Activated T-helper 1 cell treated with anti-CD3 and anti-CD28 coated beads, Interleukin-2, amount 50 U/mL, for 16 hours (primary cell): ENCODE measurements around the gene GSTO2.

ENCODE experiments used
- DNase-seq, 2 donors: peaks; one replicate each; pipeline ENCODE4 v3.0.0-alpha.2; 2020; ENCODE audit warnings: low read depth in 1 of 2, low spot score in 1 of 2

GSTO2 gene

DNA sequence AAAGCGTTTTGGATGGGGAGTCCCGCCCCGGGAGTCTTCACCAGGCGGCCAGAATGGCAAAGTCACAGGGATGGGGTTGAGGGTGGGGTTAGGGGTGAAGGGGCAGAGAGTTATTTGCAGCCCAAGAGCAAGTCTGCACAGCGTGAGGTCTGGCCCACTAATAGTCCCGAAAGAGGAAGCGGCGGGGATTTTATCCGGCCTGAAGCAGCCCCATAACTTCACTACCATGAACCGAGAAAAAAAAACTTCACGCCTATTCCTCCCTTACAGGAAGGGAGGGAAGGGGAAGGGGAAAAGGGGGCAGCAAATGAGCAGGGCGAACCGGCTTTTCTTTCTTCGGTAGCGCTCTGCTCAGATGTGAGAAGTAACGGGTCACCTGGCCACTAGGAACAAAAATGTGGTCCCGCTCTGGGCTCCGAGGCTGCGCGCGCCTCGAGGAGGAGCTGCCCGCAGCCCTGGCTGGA lies 68.6 kb downstream of the GSTO2 start:
- DNase-seq, result no peak

DNA sequence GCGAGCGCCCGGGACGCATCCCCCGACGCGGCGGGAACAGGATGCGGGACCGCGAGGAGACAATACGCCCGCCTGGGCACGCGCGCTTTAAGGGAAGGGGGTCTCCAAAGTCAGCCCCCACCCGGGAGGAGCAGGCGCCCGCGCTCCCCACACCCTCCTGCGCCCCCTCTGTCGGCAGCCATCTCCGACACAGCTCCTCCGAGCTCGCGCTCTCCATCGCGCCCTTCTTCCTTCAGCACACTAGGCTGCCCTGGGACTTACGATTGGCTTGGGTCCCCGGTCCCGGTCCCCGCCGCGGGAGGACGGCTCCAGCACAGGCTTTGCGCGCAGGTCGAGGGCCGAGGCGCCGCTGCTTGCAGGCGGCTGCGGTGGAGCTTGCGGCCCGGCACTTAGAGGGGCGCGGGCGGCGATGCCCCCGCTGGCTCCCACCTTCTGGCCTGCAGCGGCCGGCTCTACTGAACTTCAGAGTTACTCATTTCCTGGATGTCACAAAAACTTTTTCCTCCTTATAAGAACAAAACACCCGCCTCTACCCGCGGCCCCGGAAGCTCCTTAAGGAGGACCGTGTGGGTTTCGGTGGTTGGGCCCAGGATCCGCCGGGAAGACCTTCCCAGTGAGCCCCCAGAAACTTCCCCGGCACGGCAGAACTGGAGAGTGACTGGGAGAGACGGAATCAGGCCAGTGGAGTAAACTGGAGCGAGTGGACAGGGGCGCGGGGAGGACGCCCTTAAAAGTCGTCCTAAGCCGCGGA lies 69.2 kb downstream of the GSTO2 start, which contains the start of gene ITPRIP:
Gene ITPRIP (minus strand): TSS at position 481 of the 751 bp plus-strand sequence. CDS start 22,414 bp downstream, outside the sequence.
- DNase-seq, result peak; percentile 37 to 56

DNA sequence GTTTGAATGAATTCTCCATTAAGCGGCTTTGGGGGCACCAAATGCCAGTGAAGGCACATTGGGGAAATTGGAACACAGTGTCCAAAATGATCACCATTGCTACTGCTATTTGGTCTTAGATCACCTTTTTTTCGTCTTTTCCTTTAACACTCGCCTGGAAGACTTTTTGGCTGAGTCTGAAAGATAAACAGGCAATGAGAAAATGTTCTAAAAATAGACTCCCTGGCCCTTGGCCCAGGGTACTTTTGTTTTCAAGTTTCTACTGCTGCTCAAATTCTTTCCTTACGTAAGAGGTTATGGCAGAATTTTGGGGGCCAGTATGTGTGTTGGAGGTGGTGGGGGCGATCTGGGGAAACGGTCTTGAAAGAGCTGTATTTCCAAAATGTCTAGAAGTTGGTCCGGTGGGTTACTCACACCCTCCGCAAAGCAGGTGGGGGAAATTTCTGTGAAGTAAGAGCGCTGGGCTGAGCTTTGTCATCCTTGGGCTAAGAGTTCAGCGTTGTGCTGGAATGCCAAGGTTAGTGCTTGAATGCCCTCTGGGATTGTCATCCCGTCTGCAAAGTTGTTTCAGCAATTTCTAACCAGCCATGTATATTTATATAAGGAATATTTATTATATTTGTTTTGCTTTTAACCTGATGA lies 70.6 kb downstream of the GSTO2 start:
- no peak for DNase-seq

DNA sequence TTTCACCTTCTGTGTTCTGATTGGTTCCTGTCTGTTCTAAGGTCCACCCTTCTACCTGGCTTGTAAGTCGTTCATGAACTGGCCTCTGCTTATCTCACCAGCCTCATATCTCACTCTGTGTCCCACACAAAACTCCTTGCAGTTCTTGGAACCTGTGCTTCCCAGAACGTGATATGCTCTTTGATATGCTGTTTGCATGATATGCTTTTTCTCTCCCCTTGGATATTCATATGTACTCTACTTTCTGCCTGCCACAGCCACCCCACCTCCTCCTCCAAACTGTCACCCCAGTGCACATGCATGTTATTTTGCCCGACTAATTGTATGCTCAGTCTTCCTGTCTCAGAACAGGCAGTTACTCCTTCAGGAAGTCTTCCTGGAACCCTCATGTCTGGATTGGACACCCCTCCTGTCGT lies 71.1 kb downstream of the GSTO2 start:
- no peak for DNase-seq

DNA sequence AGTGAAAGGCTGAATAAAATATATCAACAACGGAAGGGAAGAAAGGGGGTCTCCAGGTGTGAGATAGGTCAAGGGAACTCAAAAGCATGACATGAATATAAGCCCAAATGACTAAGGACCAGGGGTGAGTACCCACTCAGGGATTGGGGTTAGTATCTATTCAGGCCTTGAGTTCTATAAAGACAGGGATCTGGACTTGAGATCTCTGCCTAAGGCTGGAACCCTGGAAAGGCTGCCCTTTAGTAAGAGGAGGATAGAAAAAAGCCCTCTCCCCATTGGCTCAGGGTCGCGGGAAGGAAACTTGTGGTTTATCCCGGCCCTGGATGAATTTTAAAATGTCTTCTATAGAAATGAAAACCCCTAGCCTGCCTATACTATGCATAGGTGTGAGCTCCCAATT lies 71.7 kb downstream of the GSTO2 start:
- no peak for DNase-seq

DNA sequence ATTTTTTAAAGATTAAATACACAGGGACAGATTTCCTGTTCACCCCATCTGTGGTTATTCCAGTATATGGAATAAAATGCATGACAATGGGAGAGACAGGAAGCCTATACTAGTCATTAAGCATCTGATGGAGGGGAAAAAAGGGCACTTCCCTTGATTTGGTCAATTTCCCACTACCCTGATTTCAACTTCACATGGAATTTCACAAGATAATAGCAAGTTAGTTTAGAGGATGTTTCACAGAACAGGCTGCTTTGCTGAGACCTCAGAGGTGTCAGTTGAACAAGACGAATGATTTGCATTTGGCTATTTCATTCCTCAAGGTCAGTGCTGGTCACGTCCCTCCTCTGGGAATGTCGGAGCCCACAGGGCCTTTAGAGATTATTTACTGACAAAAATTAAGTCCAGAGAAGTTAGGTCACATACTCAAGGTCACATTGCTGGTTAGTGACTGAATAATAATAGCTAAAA lies 74.0 kb downstream of the GSTO2 start:
- no peak for DNase-seq

DNA sequence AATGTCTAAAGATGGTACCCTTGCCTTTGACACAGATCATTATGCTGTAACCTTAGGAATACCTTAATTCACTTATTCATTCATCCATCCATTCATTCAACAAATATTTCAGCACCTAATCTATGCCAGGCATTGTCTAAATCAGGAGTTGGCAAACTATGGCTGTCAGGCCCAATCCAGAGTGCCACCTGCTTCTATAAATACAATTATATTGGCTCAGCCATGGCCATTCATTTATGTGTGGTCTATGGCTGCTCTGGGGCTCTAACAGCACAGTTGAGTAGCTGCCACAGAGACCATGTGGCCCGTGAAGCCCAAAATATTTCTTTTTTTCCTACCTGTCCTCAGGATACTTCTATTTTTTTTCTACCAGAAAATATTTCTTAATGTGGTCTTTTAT lies 75.2 kb downstream of the GSTO2 start:
- DNase-seq, result no peak

DNA sequence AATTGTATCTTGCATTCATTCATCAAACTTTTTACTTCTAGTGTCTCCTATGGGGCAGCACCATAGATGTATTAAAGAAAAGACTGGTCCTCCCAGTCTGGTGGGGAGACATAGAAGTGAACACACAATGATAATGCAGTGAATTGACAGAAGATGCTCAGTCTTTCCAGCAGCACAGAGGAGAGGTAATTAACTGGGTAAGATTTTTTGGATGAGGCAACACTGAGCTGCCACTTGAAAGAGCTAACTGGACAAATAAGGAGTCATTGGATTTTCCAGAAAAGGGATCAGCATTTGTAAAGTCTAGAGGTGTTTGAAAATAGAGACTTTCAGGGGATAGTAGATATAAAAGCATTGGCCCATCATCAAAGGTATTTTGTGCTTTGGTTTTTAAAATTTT lies 76.5 kb downstream of the GSTO2 start:
- no peak for DNase-seq

DNA sequence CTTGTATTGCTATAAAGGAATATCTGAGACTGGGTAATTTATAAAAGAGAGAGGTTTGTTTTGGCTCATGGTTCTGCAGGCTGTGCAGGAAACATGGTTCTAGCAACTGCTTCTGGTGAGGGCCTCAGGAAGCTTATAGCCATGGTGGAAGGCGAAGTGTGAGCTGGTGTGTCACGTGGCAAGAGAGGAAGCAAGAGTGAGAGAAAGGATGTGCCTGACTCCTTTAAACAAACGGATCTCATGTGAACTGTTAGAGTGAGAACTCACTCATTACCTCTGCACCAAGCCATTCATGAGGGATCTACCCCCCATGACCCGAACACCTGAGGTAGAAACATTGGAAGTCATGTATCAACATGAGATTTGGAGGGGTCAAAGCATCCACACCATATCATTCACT lies 77.0 kb downstream of the GSTO2 start:
- no peak for DNase-seq

DNA sequence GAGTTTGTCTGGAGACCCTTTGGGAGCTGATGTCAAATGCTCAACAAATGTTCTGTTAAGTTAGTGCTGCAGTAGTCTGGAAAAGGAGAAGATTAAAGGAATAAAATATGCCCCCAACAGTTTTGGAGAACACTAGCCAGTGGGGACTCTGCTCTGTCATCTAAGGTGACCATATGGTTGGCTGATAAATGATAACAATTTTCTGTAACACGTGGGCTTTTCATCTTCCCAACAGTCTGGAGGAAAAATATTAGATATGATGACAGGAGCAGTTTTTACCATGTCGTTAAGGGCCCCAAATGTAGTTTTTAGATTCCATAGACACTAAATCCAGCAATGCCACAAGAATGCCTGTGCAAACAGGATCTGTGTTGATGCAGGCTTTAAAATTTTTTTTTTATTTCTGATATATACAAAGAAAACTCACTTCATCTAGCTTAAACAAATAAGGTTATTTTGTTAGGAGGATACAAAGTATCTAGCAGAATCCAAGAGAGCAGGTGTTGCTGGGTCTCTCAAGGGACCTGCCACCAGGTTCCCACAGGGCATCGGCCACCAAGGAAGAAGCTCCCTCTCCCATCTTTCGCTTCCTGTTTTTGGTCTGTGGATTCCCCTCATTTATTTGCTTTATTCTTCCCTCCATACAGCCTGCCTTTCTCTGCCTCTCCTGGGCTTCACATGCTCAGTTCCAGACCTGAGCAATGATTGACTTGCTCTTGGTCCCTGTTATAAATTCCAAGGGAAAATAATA lies 78.5 kb downstream of the GSTO2 start:
- no peak for DNase-seq

DNA sequence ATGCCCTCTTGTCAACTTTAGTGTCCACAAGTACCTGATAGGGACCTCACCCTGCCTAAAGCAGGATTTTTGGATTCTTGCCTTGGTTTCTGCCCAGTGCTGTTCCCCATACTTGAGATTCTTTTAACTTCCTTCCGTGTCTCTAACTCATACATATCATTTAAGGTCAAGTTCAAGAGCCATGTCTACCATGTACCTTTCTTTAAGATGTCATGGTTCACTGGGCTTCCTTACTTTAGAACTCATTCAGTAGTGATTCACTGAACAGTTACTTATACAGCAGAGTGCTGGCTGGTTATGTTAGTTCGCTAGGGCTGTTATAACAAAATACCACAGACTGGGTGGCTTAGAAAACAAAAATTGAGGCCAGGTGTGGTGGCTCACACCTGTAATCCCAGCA lies 79.6 kb downstream of the GSTO2 start:
- no peak for DNase-seq

DNA sequence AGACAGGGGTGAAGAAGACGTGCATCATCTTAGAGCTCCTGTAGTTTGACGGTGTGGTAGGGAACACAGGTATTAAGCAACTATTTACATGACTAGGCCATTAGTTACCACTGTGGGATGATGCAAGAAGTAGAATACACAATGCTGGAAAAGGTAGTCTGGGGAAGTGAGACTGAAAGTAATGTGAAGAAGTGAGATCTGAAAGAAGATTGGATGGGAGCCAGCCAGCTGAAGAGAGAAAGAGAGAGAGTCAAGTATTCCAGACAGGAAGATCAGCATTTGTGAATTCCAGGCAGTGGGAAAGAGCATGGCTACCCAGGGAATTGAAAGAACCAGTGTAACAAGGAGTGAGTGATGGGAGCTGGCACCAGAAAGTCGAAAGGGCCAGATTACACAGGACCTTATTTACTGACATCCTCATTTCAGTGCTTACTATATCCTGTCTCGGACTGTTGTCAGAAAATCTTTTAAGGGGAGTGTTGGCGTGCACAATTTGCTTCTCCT lies 80.7 kb downstream of the GSTO2 start:
- no peak for DNase-seq

DNA sequence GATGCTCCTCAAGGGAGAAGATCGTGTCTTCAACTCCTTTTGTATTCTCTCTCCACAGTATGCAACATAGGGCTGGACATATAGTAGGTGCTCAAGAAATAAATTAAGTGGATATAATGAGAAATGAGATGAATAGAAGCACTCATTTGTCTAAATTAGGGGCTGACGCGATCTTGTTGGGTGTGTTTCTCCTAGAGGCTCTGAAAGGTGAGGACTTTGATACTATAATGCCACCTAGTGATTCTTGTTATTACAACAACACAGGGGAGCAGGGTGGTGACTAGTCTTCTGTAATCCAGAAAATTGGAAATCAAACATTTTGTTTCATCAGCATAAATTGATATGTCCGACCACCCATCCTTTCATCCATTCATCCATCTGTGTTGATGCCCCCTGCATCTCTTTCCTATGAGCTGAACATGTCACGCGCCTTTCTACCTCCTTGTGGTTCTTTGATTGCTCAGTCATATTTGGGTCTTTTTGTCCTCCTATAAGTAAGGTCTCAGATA lies 81.2 kb downstream of the GSTO2 start:
- DNase-seq, result no peak

DNA sequence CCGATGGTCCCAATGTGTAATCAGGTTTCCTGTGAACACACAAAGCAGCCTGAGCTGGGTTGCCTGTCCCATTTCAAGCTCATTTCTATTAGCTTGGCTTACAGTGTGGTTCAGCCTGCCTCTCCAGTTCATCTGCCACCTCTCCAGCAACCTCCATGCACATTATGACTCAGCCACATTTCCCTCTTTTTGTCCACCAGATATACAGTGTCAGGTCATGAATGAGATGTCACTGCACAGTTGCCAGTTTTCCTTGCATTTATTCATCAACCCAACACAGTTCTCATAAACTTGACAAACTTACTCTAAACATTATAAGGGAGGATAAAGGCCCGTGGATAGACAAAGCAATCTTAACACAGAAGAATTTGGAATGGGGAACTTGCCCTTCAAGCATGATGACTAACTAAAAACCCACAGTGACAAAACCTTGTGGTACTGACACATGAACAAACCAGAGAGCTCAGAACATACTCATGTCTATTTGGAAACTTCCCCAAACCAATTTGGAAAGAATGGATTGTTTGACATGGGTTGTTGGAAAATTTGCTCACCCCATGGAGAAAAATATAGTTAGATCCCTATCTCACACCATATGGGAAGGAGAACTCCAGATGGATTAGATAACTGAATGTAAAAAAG lies 82.2 kb downstream of the GSTO2 start:
- no peak for DNase-seq

DNA sequence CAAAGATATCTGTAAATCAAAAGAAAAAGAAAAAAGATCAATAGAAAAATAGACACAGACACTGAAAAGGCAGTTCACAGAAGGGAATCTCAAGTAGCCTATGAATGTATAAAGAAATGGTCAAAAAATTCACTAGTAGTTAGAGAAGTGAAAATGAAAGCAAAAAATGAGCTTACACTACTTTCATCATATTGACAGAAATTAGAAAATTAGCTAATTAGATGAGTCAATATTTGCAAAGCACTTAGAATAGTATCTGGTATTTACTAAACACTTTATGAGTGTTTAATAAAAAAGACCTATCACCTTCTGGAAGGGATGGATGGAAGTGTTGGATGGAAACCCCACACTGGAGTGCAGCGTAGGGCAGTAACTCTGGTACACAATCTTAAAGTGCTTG lies 82.9 kb downstream of the GSTO2 start:
- DNase-seq, result no peak

DNA sequence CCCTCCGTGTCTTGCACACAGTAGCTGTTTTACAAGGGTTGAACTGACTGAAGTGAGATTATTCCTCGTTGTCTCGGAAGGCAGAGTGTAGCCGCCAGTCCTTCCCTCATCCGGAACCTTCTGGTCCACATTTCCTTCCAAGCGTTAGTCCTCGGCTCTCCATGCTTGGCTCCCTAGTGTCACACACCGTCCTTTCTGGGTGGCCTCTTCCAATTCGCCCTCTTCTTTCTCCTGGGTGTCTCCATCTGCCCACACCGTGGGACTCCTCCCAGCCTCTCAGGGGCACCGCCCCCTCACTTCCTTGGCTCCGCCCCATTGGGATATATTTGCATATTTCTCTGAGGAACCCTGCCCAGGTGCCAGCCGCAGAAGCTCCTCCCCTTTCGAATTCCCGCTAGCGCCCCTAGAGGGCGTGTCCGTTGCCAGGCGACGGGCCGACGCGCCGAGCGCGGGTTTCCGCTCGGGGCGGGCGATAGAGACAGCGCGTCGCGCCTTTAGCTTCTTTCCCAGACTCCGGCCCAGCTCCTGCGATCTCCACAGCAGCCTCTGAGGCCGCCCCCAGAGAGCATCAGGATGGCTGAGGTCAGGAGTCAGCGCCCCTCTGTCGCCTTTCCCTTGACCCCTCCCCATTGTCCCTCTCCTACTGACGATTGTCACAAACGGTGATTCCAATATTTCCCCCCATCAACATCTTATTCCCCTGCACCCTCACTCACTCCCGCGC lies 84.5 kb downstream of the GSTO2 start, which contains the start of gene CFAP58:
Gene CFAP58 (plus strand): TSS at position 509 of the 724 bp plus-strand sequence. CDS start 65 bp downstream, at position 574.
- peak; percentile 81 to 88 for DNase-seq
